Stimulated activated CD4-positive, alpha-beta T cell treated with anti-CD3 and anti-CD28 coated beads, Interleukin-4, amount 100 ng/mL, for 48 hours (primary cell): ENCODE measurements around the gene ARHGAP8.

Experiments
- DNase-seq, 2 donors: peaks; one replicate each; pipeline ENCODE4 v3.0.0-alpha.2; 2020; ENCODE audit warnings: low read depth in 2 of 2

Gene ARHGAP8

GRCh38 chr22:44802071-44802700, 49.8 kb downstream of the ARHGAP8 start:
- no peak for DNase-seq

- DNase-seq, result no peak
These were observed 50.6 kb downstream of the ARHGAP8 start for GRCh38 chr22:44802956-44803355.

GRCh38 chr22:44804327-44804726, 52.0 kb downstream of the ARHGAP8 start:
- no peak for DNase-seq

GRCh38 chr22:44805711-44806110, 53.3 kb downstream of the ARHGAP8 start:
- no peak for DNase-seq

GRCh38 chr22:44807232-44807631, 54.9 kb downstream of the ARHGAP8 start:
- DNase-seq, result no peak

- no peak for DNase-seq
These were observed 55.7 kb downstream of the ARHGAP8 start for GRCh38 chr22:44807915-44808690.

- DNase-seq, result no peak
These were observed 57.1 kb downstream of the ARHGAP8 start for GRCh38 chr22:44809456-44809855.

- no peak for DNase-seq
These were observed 58.8 kb downstream of the ARHGAP8 start for GRCh38 chr22:44811141-44811540.

GRCh38 chr22:44813416-44813815, 61.0 kb downstream of the ARHGAP8 start:
- DNase-seq, result no peak

GRCh38 chr22:44814266-44815098, 62.1 kb downstream of the ARHGAP8 start:
- DNase-seq, result no peak

- no peak for DNase-seq
These were observed 63.0 kb downstream of the ARHGAP8 start for GRCh38 chr22:44815099-44816070.

- DNase-seq, result no peak
These were observed 63.8 kb downstream of the ARHGAP8 start for GRCh38 chr22:44816141-44816540.

- DNase-seq, result no peak
These were observed 66.4 kb downstream of the ARHGAP8 start for GRCh38 chr22:44818727-44819126.

- no peak for DNase-seq
These were observed 67.7 kb downstream of the ARHGAP8 start for GRCh38 chr22:44819966-44820631.

GRCh38 chr22:44821741-44822475, 69.5 kb downstream of the ARHGAP8 start:
- DNase-seq, result no peak

- DNase-seq, result no peak
These were observed 70.2 kb downstream of the ARHGAP8 start for GRCh38 chr22:44822534-44822933.

- no peak for DNase-seq
These were observed 71.0 kb downstream of the ARHGAP8 start for GRCh38 chr22:44823396-44823795.

- DNase-seq, result no peak
These were observed 71.4 kb downstream of the ARHGAP8 start for GRCh38 chr22:44823806-44824205.

GRCh38 chr22:44824271-44824670, 71.9 kb downstream of the ARHGAP8 start:
- no peak for DNase-seq
